Upper lobe of right lung (tissue), 1 donor: ENCODE data around the gene PDE2A. TPM values are rescaled to one million over a fixed set of nuclear protein-coding genes. Genes with fewer than 3 reads are reported as not detected.

Experiments used
- ATAC-seq: fragments of 200-7000 bp; cut with Tn5 transposase; one replicate; pipeline ENCODE4 v1.9.1; 2020; ENCODE audit warnings: mild to moderate bottlenecking, moderate library complexity
- DNase-seq: peaks from one replicate; pipeline ENCODE4 v3.0.0-alpha.2; 2020
- H3K27ac ChIP-seq: fragments of 200-600 bp; one replicate; pipeline ENCODE4 v1.8.0; 2022
- H3K27me3 ChIP-seq: fragments of 200-600 bp; one replicate; pipeline ENCODE4 v1.8.0; 2022; ENCODE audit warnings: mild to moderate bottlenecking
- H3K36me3 ChIP-seq: fragments of 200-600 bp; one replicate; pipeline ENCODE4 v1.8.0; 2022
- H3K4me1 ChIP-seq: fragments of 200-600 bp; one replicate; pipeline ENCODE4 v1.8.0; 2022
- H3K4me3 ChIP-seq: fragments of 200-600 bp; one replicate; pipeline ENCODE4 v1.8.0; 2022; ENCODE audit warnings: mild to moderate bottlenecking
- H3K9me3 ChIP-seq: fragments of 200-600 bp; one replicate; pipeline ENCODE4 v1.8.0; 2022
- intact Hi-C: fragments of 100-400 bp; cut with DNase I; formaldehyde crosslinking; loops from one replicate; pipeline ENCODE4 v1.11.0; 2022
- total RNA-seq: library from RNA; stranded (reverse); fragmentation: NEBNext Ultra II Directional; extraction: Animal tissue kit (Norgen Biotek cat#: 25700); gene quantifications from one replicate; pipeline ENCODE4 v1.2.1, GENCODE V29; 2021
- TF ChIP-seq, protein P1 (sequence below): fragments of 200-600 bp; IDR thresholded peaks from one replicate; pipeline ENCODE4 v1.8.0; 2022; ENCODE audit warnings: antibody characterized with exemption
- donor health status: DM: no; HTN: yes; CAD: no; lungs with severe emphysema.

The PDE2A gene
- total RNA-seq, 1 donor from 2014 or later: 27.3 TPM

DNA sequence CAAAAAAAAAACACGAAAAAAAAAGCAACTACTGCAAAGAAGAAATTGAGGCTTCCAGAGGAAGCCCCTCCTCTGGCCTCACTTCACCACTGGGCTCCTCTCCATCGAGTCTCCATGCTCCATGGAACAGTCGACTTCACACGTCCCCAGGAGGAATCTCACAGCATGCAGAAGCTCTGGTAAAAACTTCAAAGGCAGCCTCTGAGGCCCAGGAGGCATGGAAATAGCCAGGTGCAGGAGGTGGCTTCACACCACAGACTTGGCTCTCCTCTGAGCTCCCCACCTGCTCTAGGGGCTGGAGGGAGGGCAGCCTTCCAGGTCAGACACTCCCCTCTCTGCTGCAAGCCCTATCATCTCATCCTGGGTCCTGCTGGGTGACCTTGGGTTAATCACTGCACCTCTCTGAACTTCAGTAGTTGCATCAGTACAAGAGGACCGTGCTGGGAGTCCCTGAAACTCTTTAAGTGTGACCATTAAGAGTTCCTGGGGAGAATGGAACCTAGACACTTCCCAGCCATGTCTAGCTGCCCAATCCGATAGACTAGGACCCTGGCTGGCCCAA lies 8.2 kb downstream of the PDE2A start:
- Histone ChIP-seq H3K27ac (no peak overlapping the region), H3K9me3 (no peaks in the 10 kb centered on the region), H3K36me3 (no peaks in the 10 kb centered on the region), H3K27me3 (no peaks in the 10 kb centered on the region), H3K4me1 (no peaks in the 10 kb centered on the region), H3K4me3 (no peak overlapping the region)
- intact Hi-C loops: no loop called here
- ATAC-seq (no peak), DNase-seq (no peak)
- TF ChIP-seq, protein P1, sequence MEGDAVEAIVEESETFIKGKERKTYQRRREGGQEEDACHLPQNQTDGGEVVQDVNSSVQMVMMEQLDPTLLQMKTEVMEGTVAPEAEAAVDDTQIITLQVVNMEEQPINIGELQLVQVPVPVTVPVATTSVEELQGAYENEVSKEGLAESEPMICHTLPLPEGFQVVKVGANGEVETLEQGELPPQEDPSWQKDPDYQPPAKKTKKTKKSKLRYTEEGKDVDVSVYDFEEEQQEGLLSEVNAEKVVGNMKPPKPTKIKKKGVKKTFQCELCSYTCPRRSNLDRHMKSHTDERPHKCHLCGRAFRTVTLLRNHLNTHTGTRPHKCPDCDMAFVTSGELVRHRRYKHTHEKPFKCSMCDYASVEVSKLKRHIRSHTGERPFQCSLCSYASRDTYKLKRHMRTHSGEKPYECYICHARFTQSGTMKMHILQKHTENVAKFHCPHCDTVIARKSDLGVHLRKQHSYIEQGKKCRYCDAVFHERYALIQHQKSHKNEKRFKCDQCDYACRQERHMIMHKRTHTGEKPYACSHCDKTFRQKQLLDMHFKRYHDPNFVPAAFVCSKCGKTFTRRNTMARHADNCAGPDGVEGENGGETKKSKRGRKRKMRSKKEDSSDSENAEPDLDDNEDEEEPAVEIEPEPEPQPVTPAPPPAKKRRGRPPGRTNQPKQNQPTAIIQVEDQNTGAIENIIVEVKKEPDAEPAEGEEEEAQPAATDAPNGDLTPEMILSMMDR: no peak

DNA sequence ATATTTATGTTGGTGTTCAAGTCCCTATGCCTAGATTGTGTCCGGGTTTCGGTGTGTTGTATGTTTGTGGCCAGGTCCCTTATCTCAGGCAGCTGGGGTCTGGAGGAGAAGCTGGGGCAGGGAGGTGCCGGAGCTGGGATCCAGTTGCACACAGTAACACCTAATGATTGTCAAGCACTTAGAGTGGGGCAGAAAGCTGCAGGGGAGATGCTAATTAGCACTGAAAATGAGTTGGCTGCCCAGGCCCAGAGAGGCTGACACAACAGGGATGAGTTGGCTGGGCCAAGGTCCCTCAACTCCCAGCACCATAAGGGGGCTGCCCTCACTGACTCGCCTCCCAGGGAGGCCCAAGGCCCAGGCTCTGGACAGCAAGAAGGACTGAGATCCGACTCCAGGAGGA lies 12.2 kb downstream of the PDE2A start:
- TF ChIP-seq, protein P1: no peak
- no peaks in the 10 kb centered on the region for H3K4me1 ChIP-seq
- DNase-seq (no peak), ATAC-seq (no peak)
- H3K36me3 ChIP-seq: no peaks in the 10 kb centered on the region
- H3K9me3 ChIP-seq: no peaks in the 10 kb centered on the region
- intact Hi-C loops: no loop called here
- H3K27ac ChIP-seq: no peak overlapping the region
- peaks cover 8% of the 10 kb centered on the region for H3K27me3 ChIP-seq
- no peak overlapping the region for H3K4me3 ChIP-seq

DNA sequence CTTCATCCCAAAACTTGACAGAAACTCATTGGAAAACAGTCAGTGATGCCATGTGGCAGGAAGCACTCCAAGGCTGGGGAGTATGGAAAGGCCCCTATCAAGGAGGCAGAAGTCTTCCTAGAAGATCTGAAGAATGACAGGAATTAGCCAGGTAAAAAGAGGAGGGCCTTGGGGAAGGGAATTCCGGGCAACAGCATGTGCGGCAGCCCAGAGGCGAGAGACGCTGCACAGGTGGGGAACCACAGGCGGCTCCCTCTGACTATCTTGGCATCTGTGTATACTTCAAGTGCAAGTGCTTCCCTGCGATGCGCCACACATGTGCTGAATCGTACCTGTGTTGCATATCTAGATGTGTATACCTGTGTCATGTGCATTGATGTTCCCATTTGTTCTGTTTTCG lies 12.7 kb downstream of the PDE2A start:
- H3K4me1 ChIP-seq: no peaks in the 10 kb centered on the region
- H3K27ac ChIP-seq: no peak overlapping the region
- intact Hi-C loops: no loop called here
- TF ChIP-seq, protein P1: no peak
- no peak overlapping the region for H3K4me3 ChIP-seq
- DNase-seq: no peak
- no peak for ATAC-seq
- no peaks in the 10 kb centered on the region for H3K36me3 ChIP-seq
- H3K27me3 ChIP-seq: peaks cover 8% of the 10 kb centered on the region
- no peaks in the 10 kb centered on the region for H3K9me3 ChIP-seq

GRCh38 chr11:72658989-72659640 lies 15.1 kb downstream of the PDE2A start:
- H3K9me3 ChIP-seq: no peaks in the 10 kb centered on the region
- no peaks in the 10 kb centered on the region for H3K36me3 ChIP-seq
- no peak for ATAC-seq
- DNase-seq: no peak
- H3K27ac ChIP-seq: no peak overlapping the region
- peaks cover 8% of the 10 kb centered on the region for H3K27me3 ChIP-seq
- intact Hi-C loops: no loop called here
- TF ChIP-seq, protein P1: no peak
- H3K4me3 ChIP-seq: no peak overlapping the region
- no peaks in the 10 kb centered on the region for H3K4me1 ChIP-seq

DNA sequence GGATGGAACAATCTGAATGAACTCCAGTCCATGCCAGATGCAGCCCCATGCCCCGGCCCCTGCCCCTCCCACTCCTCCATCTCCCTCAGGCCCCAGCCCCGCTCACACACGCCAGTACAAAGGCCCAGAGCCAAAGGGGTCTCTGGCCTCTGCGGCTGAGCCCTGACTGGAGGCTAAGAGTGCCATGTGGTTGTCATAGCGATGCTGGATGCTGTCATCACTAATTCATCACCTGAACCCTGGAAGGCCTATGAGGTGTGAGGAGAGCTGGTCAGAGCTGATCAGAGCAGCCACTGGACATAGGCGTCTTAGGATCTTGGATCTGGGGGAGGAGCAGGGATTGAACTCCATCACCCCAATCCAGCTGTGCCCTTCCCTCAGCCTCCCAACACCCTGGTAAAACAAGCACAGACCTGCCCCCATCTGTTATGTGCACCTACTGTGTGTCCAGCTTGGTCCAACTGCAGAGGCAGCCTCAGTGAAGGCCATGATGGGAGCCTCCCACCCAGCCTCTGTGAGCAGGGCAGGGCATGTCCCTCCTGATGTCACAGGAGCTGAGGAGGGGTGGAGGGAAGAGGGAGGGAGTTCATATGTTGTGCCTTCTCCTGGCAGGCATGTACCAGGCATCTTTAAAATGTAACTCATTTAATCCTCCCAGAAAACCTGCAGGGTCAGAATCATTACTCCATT lies 16.7 kb downstream of the PDE2A start:
- H3K27ac ChIP-seq: no peak overlapping the region

More for the DNA sequence above, 16.7 kb downstream of the PDE2A start:
- Histone ChIP-seq H3K4me3 (no peak overlapping the region), H3K27me3 (peaks cover 8% of the 10 kb centered on the region), H3K9me3 (no peaks in the 10 kb centered on the region), H3K4me1 (no peaks in the 10 kb centered on the region), H3K36me3 (no peaks in the 10 kb centered on the region)
- intact Hi-C loops: no loop called here
- TF ChIP-seq, protein P1: no peak
- DNase-seq: no peak
- no peak for ATAC-seq
